GM18873 (cell line): Measurements from ENCODE around the gene SRGAP3.
"Not testable (repeated sequence)": the region's sequence is repeated elsewhere in the genome, so short reads cannot be mapped to it uniquely, and the experiment has no call there.

Experiments used
- ATAC-seq: cut with Tn5 transposase; IDR thresholded peaks from one replicate; pipeline ENCODE4 v1.9.1; 2021; ENCODE audit warnings: mild to moderate bottlenecking, moderate library complexity, moderate number of reproducible peaks; ENCODE audit not compliant: unreplicated experiment, low FRiP score

Gene SRGAP3

GRCh38 chr3:9099702-9100512, 149.5 kb downstream of the SRGAP3 start:
- ATAC-seq, result no peak

- ATAC-seq, result no peak
These were observed 150.4 kb downstream of the SRGAP3 start for GRCh38 chr3:9098716-9099675.

GRCh38 chr3:9097495-9097894, 152.0 kb downstream of the SRGAP3 start:
- no peak for ATAC-seq

GRCh38 chr3:9091486-9092235, 157.8 kb downstream of the SRGAP3 start:
- no peak for ATAC-seq

- ATAC-seq, result no peak
These were observed 160.7 kb downstream of the SRGAP3 start for GRCh38 chr3:9088441-9089353.

- no peak for ATAC-seq
These were observed 161.5 kb downstream of the SRGAP3 start for GRCh38 chr3:9087831-9088413.

- ATAC-seq, result not testable (repeated sequence)
These were observed 164.0 kb downstream of the SRGAP3 start for GRCh38 chr3:9085428-9085827.

- ATAC-seq, result no peak
These were observed 168.1 kb downstream of the SRGAP3 start for GRCh38 chr3:9081184-9081818.

GRCh38 chr3:9080163-9080562, 169.3 kb downstream of the SRGAP3 start:
- no peak for ATAC-seq

- ATAC-seq, result no peak
These were observed 169.8 kb downstream of the SRGAP3 start for GRCh38 chr3:9079676-9080075.

- ATAC-seq, result no peak
These were observed 170.7 kb downstream of the SRGAP3 start for GRCh38 chr3:9078561-9079240.

- ATAC-seq, result no peak
These were observed 172.4 kb downstream of the SRGAP3 start for GRCh38 chr3:9077029-9077428.

- no peak for ATAC-seq
These were observed 173.7 kb downstream of the SRGAP3 start for GRCh38 chr3:9075762-9076161.

GRCh38 chr3:9074079-9074478, 175.4 kb downstream of the SRGAP3 start:
- ATAC-seq, result no peak

- no peak for ATAC-seq
These were observed 176.8 kb downstream of the SRGAP3 start for GRCh38 chr3:9072667-9073009.

- ATAC-seq, result no peak
These were observed 177.3 kb downstream of the SRGAP3 start for GRCh38 chr3:9071936-9072666.

- ATAC-seq, result no peak
These were observed 178.5 kb downstream of the SRGAP3 start for GRCh38 chr3:9070961-9071360.

GRCh38 chr3:9069971-9070370, 179.5 kb downstream of the SRGAP3 start:
- no peak for ATAC-seq
